ENCODE results near the gene GPC1.

Gene GPC1

DNA sequence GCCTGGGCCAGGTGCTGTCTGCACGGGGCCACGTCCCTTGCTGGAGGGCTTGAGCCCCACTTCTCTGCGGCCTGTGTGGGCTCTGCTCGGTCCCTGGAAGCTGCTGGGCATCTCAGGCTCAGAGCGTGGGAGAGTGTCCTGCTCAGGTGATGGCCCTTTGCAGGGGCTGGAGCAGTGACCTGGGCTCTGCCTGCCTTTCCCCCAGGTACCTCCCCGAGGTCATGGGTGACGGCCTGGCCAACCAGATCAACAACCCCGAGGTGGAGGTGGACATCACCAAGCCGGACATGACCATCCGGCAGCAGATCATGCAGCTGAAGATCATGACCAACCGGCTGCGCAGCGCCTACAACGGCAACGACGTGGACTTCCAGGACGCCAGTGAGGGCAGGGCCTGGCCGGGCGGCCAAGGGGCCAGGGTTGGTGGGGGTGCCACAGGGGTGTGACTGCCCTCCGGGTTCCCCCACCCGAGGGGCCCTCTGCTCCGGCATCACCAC is 29.9 kb downstream of the GPC1 start:
- Histone ChIP-seq H3K27ac (ENCODE audit: insufficient read depth in 1 of 2, low read depth in 1 of 2, low read length in 2 of 2, poor library complexity in 1 of 2, severe bottlenecking in 2 of 2) (no peak overlapping the region), H3K27me3 (replicated peaks in 2 of 5; ENCODE audit: control insufficient read depth in 4 of 5, insufficient read depth in 5 of 5, low read length in 4 of 5) (no peaks in the 10 kb centered on the region), H3K9me3 (ENCODE audit: control extremely low read depth in 1 of 5, control insufficient read depth in 4 of 5, insufficient read depth in 2 of 5, low read depth in 1 of 5, low read length in 4 of 5) (no peaks in the 10 kb centered on the region), H3K4me1 (ENCODE audit: control extremely low read depth in 1 of 4, control insufficient read depth in 4 of 4, insufficient read depth in 4 of 4, low read length in 3 of 4) (no peaks in the 10 kb centered on the region), H3K36me3 (ENCODE audit: control insufficient read depth in 4 of 4, insufficient read depth in 4 of 4, low read length in 3 of 4) (peaks cover 0 to 3% (median 0%) of the 10 kb centered on the region in 4 experiments), H3K4me3 (ENCODE audit: control insufficient read depth in 1 of 7, extremely low read depth in 1 of 7, insufficient read depth in 4 of 7, low read depth in 2 of 7, low read length in 6 of 7) (no peak overlapping the region)
- POLR2A ChIA-PET: no interaction called here
- CTCF ChIA-PET: no interaction called here
- 97% methylated on average over 22 of the region's 22 CpGs for WGBS (ENCODE audit: insufficient coverage)
- no peak for DNase-seq

DNA sequence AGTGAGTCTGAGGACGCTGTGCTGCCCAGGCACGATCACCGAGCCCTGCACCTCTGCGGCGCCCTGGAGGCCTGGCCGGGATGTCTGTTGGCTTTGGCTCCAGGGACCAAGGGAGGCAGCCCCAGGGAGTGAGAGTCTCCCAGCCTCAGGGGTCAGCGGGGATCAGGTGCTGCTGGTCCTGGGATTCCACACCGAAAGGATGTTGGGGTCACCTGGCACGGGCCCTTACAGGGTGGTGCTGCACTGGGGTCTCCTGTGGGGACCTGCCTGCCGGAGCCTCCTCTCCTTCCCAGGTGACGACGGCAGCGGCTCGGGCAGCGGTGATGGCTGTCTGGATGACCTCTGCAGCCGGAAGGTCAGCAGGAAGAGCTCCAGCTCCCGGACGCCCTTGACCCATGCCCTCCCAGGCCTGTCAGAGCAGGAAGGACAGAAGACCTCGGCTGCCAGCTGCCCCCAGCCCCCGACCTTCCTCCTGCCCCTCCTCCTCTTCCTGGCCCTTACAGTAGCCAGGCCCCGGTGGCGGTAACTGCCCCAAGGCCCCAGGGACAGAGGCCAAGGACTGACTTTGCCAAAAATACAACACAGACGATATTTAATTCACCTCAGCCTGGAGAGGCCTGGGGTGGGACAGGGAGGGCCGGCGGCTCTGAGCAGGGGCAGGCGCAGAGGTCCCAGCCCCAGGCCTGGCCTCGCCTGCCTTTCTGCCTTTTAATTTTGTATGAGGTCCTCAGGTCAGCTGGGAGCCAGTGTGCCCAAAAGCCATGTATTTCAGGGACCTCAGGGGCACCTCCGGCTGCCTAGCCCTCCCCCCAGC is 30.5 kb downstream of the GPC1 start:
- POLR2A ChIA-PET: no interaction called here
- no peak overlapping the region for H3K27ac ChIP-seq (ENCODE audit: insufficient read depth in 1 of 2, low read depth in 1 of 2, low read length in 2 of 2, poor library complexity in 1 of 2, severe bottlenecking in 2 of 2)
- no peak for DNase-seq
- H3K4me3 ChIP-seq (ENCODE audit: control insufficient read depth in 1 of 7, extremely low read depth in 1 of 7, insufficient read depth in 4 of 7, low read depth in 2 of 7, low read length in 6 of 7): no peak overlapping the region
- H3K36me3 ChIP-seq (ENCODE audit: control insufficient read depth in 4 of 4, insufficient read depth in 4 of 4, low read length in 3 of 4): peaks cover 0 to 3% (median 0%) of the 10 kb centered on the region in 4 experiments
- no peaks in the 10 kb centered on the region for H3K9me3 ChIP-seq (ENCODE audit: control extremely low read depth in 1 of 5, control insufficient read depth in 4 of 5, insufficient read depth in 2 of 5, low read depth in 1 of 5, low read length in 4 of 5)
- H3K4me1 ChIP-seq (ENCODE audit: control extremely low read depth in 1 of 4, control insufficient read depth in 4 of 4, insufficient read depth in 4 of 4, low read length in 3 of 4): no peaks in the 10 kb centered on the region
- CTCF ChIA-PET: no interaction called here
- no peaks in the 10 kb centered on the region for H3K27me3 ChIP-seq (replicated peaks in 2 of 5; ENCODE audit: control insufficient read depth in 4 of 5, insufficient read depth in 5 of 5, low read length in 4 of 5)
- 86% methylated on average over 27 of the region's 28 CpGs for WGBS (ENCODE audit: insufficient coverage)

DNA sequence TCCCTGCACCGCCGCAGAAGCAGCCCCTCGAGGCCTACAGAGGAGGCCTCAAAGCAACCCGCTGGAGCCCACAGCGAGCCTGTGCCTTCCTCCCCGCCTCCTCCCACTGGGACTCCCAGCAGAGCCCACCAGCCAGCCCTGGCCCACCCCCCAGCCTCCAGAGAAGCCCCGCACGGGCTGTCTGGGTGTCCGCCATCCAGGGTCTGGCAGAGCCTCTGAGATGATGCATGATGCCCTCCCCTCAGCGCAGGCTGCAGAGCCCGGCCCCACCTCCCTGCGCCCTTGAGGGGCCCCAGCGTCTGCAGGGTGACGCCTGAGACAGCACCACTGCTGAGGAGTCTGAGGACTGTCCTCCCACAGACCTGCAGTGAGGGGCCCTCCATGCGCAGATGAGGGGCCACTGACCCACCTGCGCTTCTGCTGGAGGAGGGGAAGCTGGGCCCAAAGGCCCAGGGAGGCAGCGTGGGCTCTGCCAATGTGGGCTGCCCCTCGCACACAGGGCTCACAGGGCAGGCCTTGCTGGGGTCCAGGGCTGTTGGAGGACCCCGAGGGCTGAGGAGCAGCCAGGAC is 31.2 kb downstream of the GPC1 start:
- no peak for DNase-seq
- peaks cover 0 to under 1% (median 0%) of the 10 kb centered on the region in 5 experiments for H3K9me3 ChIP-seq (ENCODE audit: control extremely low read depth in 1 of 5, control insufficient read depth in 4 of 5, insufficient read depth in 2 of 5, low read depth in 1 of 5, low read length in 4 of 5)
- H3K4me3 ChIP-seq (ENCODE audit: control insufficient read depth in 1 of 7, extremely low read depth in 1 of 7, insufficient read depth in 4 of 7, low read depth in 2 of 7, low read length in 6 of 7): no peak overlapping the region
- WGBS (ENCODE audit: insufficient coverage): 88% methylated on average over 15 of the region's 19 CpGs
- ChIA-PET CTCF (no interaction called here), POLR2A (no interaction called here)
- no peak overlapping the region for H3K27ac ChIP-seq (ENCODE audit: insufficient read depth in 1 of 2, low read depth in 1 of 2, low read length in 2 of 2, poor library complexity in 1 of 2, severe bottlenecking in 2 of 2)
- H3K36me3 ChIP-seq (ENCODE audit: control insufficient read depth in 4 of 4, insufficient read depth in 4 of 4, low read length in 3 of 4): peaks cover 0 to 3% (median 0%) of the 10 kb centered on the region in 4 experiments
- no peaks in the 10 kb centered on the region for H3K4me1 ChIP-seq (ENCODE audit: control extremely low read depth in 1 of 4, control insufficient read depth in 4 of 4, insufficient read depth in 4 of 4, low read length in 3 of 4)
- no peaks in the 10 kb centered on the region for H3K27me3 ChIP-seq (replicated peaks in 2 of 5; ENCODE audit: control insufficient read depth in 4 of 5, insufficient read depth in 5 of 5, low read length in 4 of 5)

DNA sequence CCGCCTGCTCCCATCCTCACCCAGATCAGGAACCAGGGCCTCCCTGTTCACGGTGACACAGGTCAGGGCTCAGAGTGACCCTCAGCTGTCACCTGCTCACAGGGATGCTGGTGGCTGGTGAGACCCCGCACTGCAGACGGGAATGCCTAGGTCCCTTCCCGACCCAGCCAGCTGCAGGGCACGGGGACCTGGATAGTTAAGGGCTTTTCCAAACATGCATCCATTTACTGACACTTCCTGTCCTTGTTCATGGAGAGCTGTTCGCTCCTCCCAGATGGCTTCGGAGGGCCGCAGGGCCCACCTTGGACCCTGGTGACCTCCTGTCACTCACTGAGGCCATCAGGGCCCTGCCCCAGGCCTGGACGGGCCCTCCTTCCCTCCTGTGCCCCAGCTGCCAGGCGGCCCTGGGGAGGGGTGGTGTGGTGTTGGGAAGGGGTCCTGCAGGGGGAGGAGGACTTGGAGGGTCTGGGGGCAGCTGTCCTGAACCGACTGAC is 31.7 kb downstream of the GPC1 start:
- WGBS (ENCODE audit: insufficient coverage): 96% methylated on average over 10 of the region's 12 CpGs
- Histone ChIP-seq H3K27ac (ENCODE audit: insufficient read depth in 1 of 2, low read depth in 1 of 2, low read length in 2 of 2, poor library complexity in 1 of 2, severe bottlenecking in 2 of 2) (no peak overlapping the region), H3K36me3 (ENCODE audit: control insufficient read depth in 4 of 4, insufficient read depth in 4 of 4, low read length in 3 of 4) (peaks cover 0 to 3% (median 0%) of the 10 kb centered on the region in 4 experiments), H3K27me3 (replicated peaks in 2 of 5; ENCODE audit: control insufficient read depth in 4 of 5, insufficient read depth in 5 of 5, low read length in 4 of 5) (no peaks in the 10 kb centered on the region), H3K4me1 (ENCODE audit: control extremely low read depth in 1 of 4, control insufficient read depth in 4 of 4, insufficient read depth in 4 of 4, low read length in 3 of 4) (no peaks in the 10 kb centered on the region), H3K9me3 (ENCODE audit: control extremely low read depth in 1 of 5, control insufficient read depth in 4 of 5, insufficient read depth in 2 of 5, low read depth in 1 of 5, low read length in 4 of 5) (peaks cover 0 to 5% (median 3%) of the 10 kb centered on the region in 5 experiments), H3K4me3 (ENCODE audit: control insufficient read depth in 1 of 7, extremely low read depth in 1 of 7, insufficient read depth in 4 of 7, low read depth in 2 of 7, low read length in 6 of 7) (no peak overlapping the region)
- DNase-seq: no peak
- CTCF ChIA-PET: no interaction called here
- POLR2A ChIA-PET: no interaction called here

DNA sequence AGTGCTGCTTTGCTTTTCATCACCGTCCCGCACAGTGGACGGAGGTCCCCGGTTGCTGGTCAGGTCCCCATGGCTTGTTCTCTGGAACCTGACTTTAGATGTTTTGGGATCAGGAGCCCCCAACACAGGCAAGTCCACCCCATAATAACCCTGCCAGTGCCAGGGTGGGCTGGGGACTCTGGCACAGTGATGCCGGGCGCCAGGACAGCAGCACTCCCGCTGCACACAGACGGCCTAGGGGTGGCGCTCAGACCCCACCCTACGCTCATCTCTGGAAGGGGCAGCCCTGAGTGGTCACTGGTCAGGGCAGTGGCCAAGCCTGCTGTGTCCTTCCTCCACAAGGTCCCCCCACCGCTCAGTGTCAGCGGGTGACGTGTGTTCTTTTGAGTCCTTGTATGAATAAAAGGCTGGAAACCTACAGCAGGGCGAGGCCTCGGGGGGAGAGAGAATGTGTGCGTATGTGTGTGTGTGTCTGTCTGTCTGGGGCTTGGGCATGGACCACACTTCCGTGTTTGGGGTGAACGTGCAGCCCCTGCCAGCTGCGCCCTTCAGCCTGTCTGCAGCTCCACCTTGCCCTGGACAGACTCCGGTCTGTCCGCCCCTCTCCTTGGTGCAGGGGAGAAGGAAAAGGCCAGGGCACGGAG is 32.3 kb downstream of the GPC1 start:
- ChIA-PET POLR2A (no interaction called here), CTCF (interaction anchor here (1.1 kb wide), 1 partner anchor 11 kb away, joined by 3 read pairs; no protein-coding TSS in a partner anchor)
- H3K27ac ChIP-seq (ENCODE audit: insufficient read depth in 1 of 2, low read depth in 1 of 2, low read length in 2 of 2, poor library complexity in 1 of 2, severe bottlenecking in 2 of 2): no peak overlapping the region
- H3K4me1 ChIP-seq (ENCODE audit: control extremely low read depth in 1 of 4, control insufficient read depth in 4 of 4, insufficient read depth in 4 of 4, low read length in 3 of 4): no peaks in the 10 kb centered on the region
- H3K36me3 ChIP-seq (ENCODE audit: control insufficient read depth in 4 of 4, insufficient read depth in 4 of 4, low read length in 3 of 4): peaks cover 0 to 3% (median 0%) of the 10 kb centered on the region in 4 experiments
- H3K4me3 ChIP-seq (ENCODE audit: control insufficient read depth in 1 of 7, extremely low read depth in 1 of 7, insufficient read depth in 4 of 7, low read depth in 2 of 7, low read length in 6 of 7): no peak overlapping the region
- DNase-seq: no peak
- WGBS (ENCODE audit: insufficient coverage): 91% methylated on average over 18 of the region's 22 CpGs
- H3K9me3 ChIP-seq (ENCODE audit: control extremely low read depth in 1 of 5, control insufficient read depth in 4 of 5, insufficient read depth in 2 of 5, low read depth in 1 of 5, low read length in 4 of 5): peaks cover 0 to 10% (median 7%) of the 10 kb centered on the region in 5 experiments
- no peaks in the 10 kb centered on the region for H3K27me3 ChIP-seq (replicated peaks in 2 of 5; ENCODE audit: control insufficient read depth in 4 of 5, insufficient read depth in 5 of 5, low read length in 4 of 5)

DNA sequence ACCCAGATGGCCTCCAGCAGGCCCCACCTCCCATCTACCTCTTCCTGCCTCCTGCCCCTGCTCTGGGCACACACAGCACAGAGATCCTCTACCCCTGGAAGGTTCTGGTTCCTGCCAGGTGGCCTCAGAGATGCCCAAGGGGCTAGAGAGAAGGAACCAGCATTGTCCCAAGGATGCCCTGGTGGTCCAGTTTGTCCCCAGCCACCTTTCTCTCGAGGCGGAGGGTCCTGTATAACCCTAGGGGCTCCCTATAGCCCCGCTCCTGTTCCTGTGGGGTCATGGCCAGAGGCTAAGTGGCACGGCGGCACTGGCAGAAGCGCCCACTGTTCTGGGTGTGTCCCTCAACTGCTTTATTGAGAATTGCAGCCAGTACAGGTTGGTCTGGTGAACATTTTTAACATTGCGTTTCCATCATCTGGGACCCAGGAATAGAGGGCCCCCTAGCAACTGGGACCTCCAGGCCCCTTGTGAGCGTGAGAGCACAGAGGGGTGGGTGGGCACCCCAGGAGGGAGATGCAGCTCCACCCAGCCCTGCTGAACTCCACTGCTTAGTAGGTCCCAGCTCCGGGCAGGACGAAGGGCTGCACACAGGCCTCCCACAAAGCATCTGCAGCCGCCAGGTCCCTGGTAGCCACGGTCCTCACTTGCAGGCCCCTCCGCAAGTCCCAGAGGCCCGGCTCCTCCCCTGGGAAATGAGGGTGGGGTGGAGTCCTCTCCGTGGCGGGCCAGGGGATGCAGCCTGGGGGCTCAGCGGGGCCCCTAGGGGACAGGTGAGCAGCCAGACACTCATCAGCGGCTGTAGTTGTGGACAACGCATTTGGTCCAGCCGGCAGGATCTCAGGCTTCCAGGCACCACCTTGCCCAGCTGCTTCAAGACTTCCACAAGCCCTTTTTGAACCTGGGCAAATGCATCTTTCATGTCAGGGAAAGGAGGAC is 33.1 kb downstream of the GPC1 start:
- Histone ChIP-seq H3K9me3 (ENCODE audit: control extremely low read depth in 1 of 5, control insufficient read depth in 4 of 5, insufficient read depth in 2 of 5, low read depth in 1 of 5, low read length in 4 of 5) (peaks cover 0 to 14% (median 7%) of the 10 kb centered on the region in 5 experiments), H3K4me1 (ENCODE audit: control extremely low read depth in 1 of 4, control insufficient read depth in 4 of 4, insufficient read depth in 4 of 4, low read length in 3 of 4) (no peaks in the 10 kb centered on the region), H3K4me3 (ENCODE audit: control insufficient read depth in 1 of 7, extremely low read depth in 1 of 7, insufficient read depth in 4 of 7, low read depth in 2 of 7, low read length in 6 of 7) (no peak overlapping the region), H3K27ac (ENCODE audit: insufficient read depth in 1 of 2, low read depth in 1 of 2, low read length in 2 of 2, poor library complexity in 1 of 2, severe bottlenecking in 2 of 2) (no peak overlapping the region), H3K36me3 (ENCODE audit: control insufficient read depth in 4 of 4, insufficient read depth in 4 of 4, low read length in 3 of 4) (peaks cover 0 to 3% (median 0%) of the 10 kb centered on the region in 4 experiments), H3K27me3 (replicated peaks in 2 of 5; ENCODE audit: control insufficient read depth in 4 of 5, insufficient read depth in 5 of 5, low read length in 4 of 5) (no peaks in the 10 kb centered on the region)
- WGBS (ENCODE audit: insufficient coverage): 93% methylated on average over 14 of the region's 20 CpGs
- DNase-seq: no peak
- POLR2A ChIA-PET: no interaction called here
- CTCF ChIA-PET: interaction anchor here (1.1 kb wide), 1 partner anchor 11 kb away, joined by 3 read pairs; no protein-coding TSS in a partner anchor

All from common myeloid progenitor, CD34-positive (primary cell).